H1 (cell line): Measurements from ENCODE around the gene PIWIL1. TPM values are rescaled to one million over a fixed set of nuclear protein-coding genes. Genes with fewer than 3 reads are reported as not detected.

Experiments used
- CTCF ChIA-PET: fragments of 300-600 bp; sonication (Branson Sonifier 250); formaldehyde crosslinking; loops from one replicate; lab custom pipeline; 2021; ENCODE audit not compliant: partially characterized antibody; lab: Charles Lee
- POLR2A ChIA-PET: fragments of 300-600 bp; sonication (Branson Sonifier 250); formaldehyde crosslinking; loops from one replicate; lab custom pipeline; 2021; ENCODE audit warnings: inconsistent platforms; ENCODE audit not compliant: partially characterized antibody; lab: Charles Lee
- DNase-seq, 2 experiments: peaks; one replicate each; pipeline versions ENCODE4 v3.0.0 to v3.0.0-alpha.2; 2010 to 2022; ENCODE audit warnings: low spot score in 2 of 2, low read depth in 1 of 2, mixed read lengths in 1 of 2
- FAIRE-seq: peaks from 2 replicates; lab custom pipeline; 2011; peaks lifted over from hg19 to GRCh38; lab: Jason Lieb, UNC
- H2AFZ ChIP-seq: 2 replicates; pipeline ENCODE4 v1.8.1; 2012; ENCODE audit warnings: low read length, inconsistent platforms
- H2AK5ac ChIP-seq: 2 replicates; pipeline ENCODE4 v1.6.1; 2013; ENCODE audit warnings: low read depth, low read length
- H2BK120ac ChIP-seq: replicated peaks from 2 replicates; pipeline ENCODE3; 2013; ENCODE audit warnings: low read depth, low read length, inconsistent platforms
- H2BK12ac ChIP-seq: 2 replicates; pipeline ENCODE4 v1.6.1; 2013; ENCODE audit warnings: low read depth, low read length
- H2BK15ac ChIP-seq: 2 replicates; pipeline ENCODE4 v1.6.1; 2013; ENCODE audit warnings: low read length
- H2BK20ac ChIP-seq: 2 replicates; pipeline ENCODE4 v1.6.1; 2013; ENCODE audit warnings: low read length
- H2BK5ac ChIP-seq: 2 replicates; pipeline ENCODE4 v1.6.1; 2013; ENCODE audit warnings: low read depth, low read length
- H3K14ac ChIP-seq: 2 replicates; pipeline ENCODE4 v1.6.1; 2013; ENCODE audit warnings: inconsistent platforms; ENCODE audit not compliant: insufficient read length
- H3K18ac ChIP-seq: 2 replicates; pipeline ENCODE4 v1.6.1; 2013; ENCODE audit warnings: low read length; ENCODE audit errors: extremely low read depth
- H3K23ac ChIP-seq: 2 replicates; pipeline ENCODE4 v1.6.1; 2013; ENCODE audit warnings: inconsistent platforms; ENCODE audit not compliant: insufficient read length
- H3K23me2 ChIP-seq: 2 replicates; pipeline ENCODE4 v1.6.1; 2013; ENCODE audit warnings: low read depth, low read length
- H3K27ac ChIP-seq: 2 replicates; pipeline ENCODE4 v1.6.1; 2011; ENCODE audit warnings: low read depth, low read length, inconsistent platforms
- H3K27me3 ChIP-seq, 4 experiments: replicated peaks in 1 of 4; 1 replicate in 1 of 4; 2 replicates in 3 of 4; pipeline versions ENCODE4 v1.6.1 to v1.8.1; 2011 to 2013; ENCODE audit warnings: low read length in 3 of 4, mild to moderate bottlenecking in 3 of 4, inconsistent platforms in 2 of 4, mixed read lengths in 2 of 4, moderate library complexity in 1 of 4; ENCODE audit not compliant: control insufficient read depth in 3 of 4, insufficient read depth in 3 of 4; ENCODE audit errors: extremely low read depth in 1 of 4
- H3K36me3 ChIP-seq, 4 experiments: 2 replicates each; pipeline versions ENCODE4 v1.6.1 to v1.8.1; 2011 to 2013; ENCODE audit warnings: mild to moderate bottlenecking in 4 of 4, low read length in 3 of 4, moderate library complexity in 2 of 4, control low read depth in 1 of 4, inconsistent platforms in 1 of 4; ENCODE audit not compliant: insufficient read depth in 4 of 4, control insufficient read depth in 2 of 4
- H3K4ac ChIP-seq: replicated peaks from 2 replicates; pipeline ENCODE3; 2013; ENCODE audit warnings: low read length, low read depth, mixed read lengths, inconsistent platforms; ENCODE audit not compliant: insufficient read length
- H3K4me1 ChIP-seq, 4 experiments: replicated peaks in 1 of 4; 1 replicate in 1 of 4; 2 replicates in 3 of 4; pipeline versions ENCODE4 v1.6.1 to v1.8.1; 2011 to 2013; ENCODE audit warnings: low read length in 3 of 4, inconsistent platforms in 2 of 4, mixed read lengths in 1 of 4; ENCODE audit not compliant: insufficient read depth in 4 of 4, control insufficient read depth in 3 of 4
- H3K4me2 ChIP-seq, 2 experiments: 2 replicates each; pipeline versions ENCODE4 v1.6.1 to v1.8.1; 2011 to 2013; ENCODE audit warnings: low read depth in 2 of 2, low read length in 2 of 2, control low read depth in 1 of 2, inconsistent platforms in 1 of 2, mild to moderate bottlenecking in 1 of 2; ENCODE audit not compliant: insufficient read depth in 1 of 2
- H3K4me3 ChIP-seq, 4 experiments: fragments of 200-600, 300-600 bp in 1 of 4; sonication (generic), shearing (Covaris generic), sonication (Bioruptor Twin) in 1 of 4; 2 replicates each; pipeline versions ENCODE4 v1.5.1 to v1.8.1; 2011 to 2016; ENCODE audit warnings: low read length in 4 of 4, low read depth in 3 of 4, control low read depth in 2 of 4, inconsistent platforms in 2 of 4, mild to moderate bottlenecking in 2 of 4, mixed read lengths in 1 of 4, moderate library complexity in 1 of 4; ENCODE audit not compliant: insufficient read depth in 2 of 4; ENCODE audit errors: extremely low read depth in 1 of 4
- H3K56ac ChIP-seq: replicated peaks from 2 replicates; pipeline ENCODE3; 2013; ENCODE audit warnings: low read depth, mild to moderate bottlenecking, mixed read lengths, low read length, inconsistent platforms; ENCODE audit not compliant: insufficient read length
- H3K79me1 ChIP-seq: 2 replicates; pipeline ENCODE4 v1.6.1; 2013; ENCODE audit warnings: low read depth, low read length, control low read depth
- H3K79me2 ChIP-seq, 2 experiments: 2 replicates each; pipeline versions ENCODE4 v1.6.1 to v1.8.1; 2012 to 2013; ENCODE audit warnings: low read length in 2 of 2, mild to moderate bottlenecking in 2 of 2, inconsistent platforms in 1 of 2; ENCODE audit not compliant: insufficient read depth in 2 of 2, control insufficient read depth in 1 of 2
- H3K9ac ChIP-seq, 4 experiments: replicated peaks in 1 of 4; 1 replicate in 1 of 4; 2 replicates in 3 of 4; pipeline versions ENCODE4 v1.6.1 to v1.8.1; 2011 to 2013; ENCODE audit warnings: low read depth in 3 of 4, low read length in 3 of 4, control low read depth in 2 of 4, mild to moderate bottlenecking in 2 of 4, moderate library complexity in 2 of 4, inconsistent platforms in 1 of 4; ENCODE audit errors: extremely low read depth in 1 of 4
- H3K9me3 ChIP-seq, 2 experiments: 2 replicates each; pipeline versions ENCODE4 v1.6.1 to v1.8.1; 2012 to 2013; ENCODE audit warnings: mild to moderate bottlenecking in 2 of 2, moderate library complexity in 2 of 2, control low read depth in 1 of 2, inconsistent platforms in 1 of 2, low read depth in 1 of 2, low read length in 1 of 2, mixed read lengths in 1 of 2; ENCODE audit not compliant: insufficient read depth in 2 of 2
- H4K20me1 ChIP-seq, 2 experiments: replicated peaks in 1 of 2; 2 replicates each; pipeline versions ENCODE3 to v1.8.1; 2011 to 2013; ENCODE audit warnings: inconsistent platforms in 2 of 2, low read length in 2 of 2, mild to moderate bottlenecking in 1 of 2; ENCODE audit not compliant: insufficient read depth in 2 of 2, control insufficient read depth in 1 of 2
- H4K5ac ChIP-seq: 2 replicates; pipeline ENCODE4 v1.6.1; 2013; ENCODE audit warnings: low read length, low read depth, mixed read lengths, inconsistent platforms; ENCODE audit not compliant: insufficient read length
- H4K8ac ChIP-seq: 2 replicates; pipeline ENCODE4 v1.8.0; 2013; ENCODE audit warnings: mild to moderate bottlenecking, moderate library complexity, low read length, inconsistent platforms; ENCODE audit not compliant: insufficient read depth; ENCODE audit errors: extremely low read depth
- H4K91ac ChIP-seq: replicated peaks from 2 replicates; pipeline ENCODE3; 2013; ENCODE audit warnings: low read length, mixed read lengths, inconsistent platforms; ENCODE audit not compliant: insufficient read length
- BACH1 ChIP-seq: IDR thresholded peaks from 2 replicates; pipeline ENCODE4 v1.6.1; 2012; ENCODE audit warnings: low read length, improper control_type of control experiment
- CBX5 ChIP-seq: fragments of 300-800, 300-1000 bp; sonication (generic); IDR thresholded peaks from 2 replicates; pipeline ENCODE4 v1.7.1; 2016; ENCODE audit warnings: antibody characterized with exemption, low read length, low read depth
- CHD1 ChIP-seq: IDR thresholded peaks from 2 replicates; pipeline ENCODE4 v1.6.1; 2012; ENCODE audit warnings: low read depth, low read length, improper control_type of control experiment
- CHD2 ChIP-seq: IDR thresholded peaks from 2 replicates; pipeline ENCODE4 v1.6.1; 2012; ENCODE audit warnings: low read length, improper control_type of control experiment
- CTCF ChIP-seq, 3 experiments: IDR thresholded peaks; 1 replicate in 2 of 3; 2 replicates in 1 of 3; pipeline versions ENCODE4 v1.5.1 to v1.6.1; 2011; ENCODE audit warnings: low read length in 3 of 3, mild to moderate bottlenecking in 3 of 3, inconsistent platforms in 2 of 3, low read depth in 1 of 3, moderate library complexity in 1 of 3; ENCODE audit not compliant: insufficient read depth in 1 of 3; ENCODE audit errors: control extremely low read depth in 1 of 3
- GABPA ChIP-seq: IDR thresholded peaks from 2 replicates; pipeline ENCODE4 v1.6.1; 2011; ENCODE audit warnings: mild to moderate bottlenecking, low read length, moderate library complexity, borderline replicate concordance; ENCODE audit not compliant: insufficient read depth
- NRF1 ChIP-seq: IDR thresholded peaks from 2 replicates; pipeline ENCODE4 v1.6.1; 2011; ENCODE audit warnings: mild to moderate bottlenecking, low read depth, low read length, improper control_type of control experiment
- POU5F1 ChIP-seq: IDR thresholded peaks from 2 replicates; pipeline ENCODE4 v1.6.1; 2011; ENCODE audit warnings: low read depth, mild to moderate bottlenecking, low read length, moderate library complexity
- SIN3A ChIP-seq, 2 experiments: IDR thresholded peaks in 1 of 2; conservative IDR thresholded peaks in 1 of 2; 2 replicates each; pipeline ENCODE4 v1.6.1; 2011 to 2012; ENCODE audit warnings: low read length in 2 of 2, improper control_type of control experiment in 1 of 2, low read depth in 1 of 2, mild to moderate bottlenecking in 1 of 2
- SIRT6 ChIP-seq: IDR thresholded peaks from one replicate; pipeline ENCODE4 v1.7.1; 2012; ENCODE audit warnings: low read length, inconsistent platforms
- SRF ChIP-seq: IDR thresholded peaks from 2 replicates; pipeline ENCODE4 v1.6.1; 2011; ENCODE audit warnings: mild to moderate bottlenecking, low read depth, low read length, moderate library complexity
- TBP ChIP-seq: IDR thresholded peaks from 2 replicates; pipeline ENCODE4 v1.6.1; 2011; ENCODE audit warnings: low read depth, low read length, improper control_type of control experiment
- WGBS, 2 experiments: shearing (Covaris generic) in 1 of 2; methylation state at CpG; one replicate each; pipeline versions ENCODE4 v1.1.6 to v1.1.7; 2013 to 2015; ENCODE audit warnings: low lambda C conversion rate in 2 of 2, mixed read lengths in 2 of 2, inconsistent platforms in 1 of 2, low coverage in 1 of 2, missing lambda C conversion rate in 1 of 2; ENCODE audit not compliant: insufficient replicate concordance in 2 of 2, insufficient coverage in 1 of 2, insufficient read length in 1 of 2; ENCODE audit errors: extremely low coverage in 1 of 2, missing lambda C conversion rate in 1 of 2; 5-methylcytosine and 5-hydroxymethylcytosine counted together
- polyA plus RNA-seq, 7 experiments: library from polyadenylated mRNA; depleted of rRNA in 3 of 7; stranded (reverse) in 5 of 7; unstranded in 2 of 7; fragments of >200 nt in 5 of 7; fragments of 200-250 nt in 2 of 7; gene quantifications; 1 replicate in 5 of 7; 2 replicates in 1 of 7; 4 replicates in 1 of 7; pipeline versions ENCODE4 v1.2.1 to v1.2.3, GENCODE V29; 2011 to 2013; ENCODE audit warnings: missing spikeins in 2 of 7, mixed read lengths in 2 of 7
- total RNA-seq: library from RNA; stranded (reverse); fragmentation: NEBNext Ultra II Directional; extraction: Animal tissue kit (Norgen Biotek cat#: 25700); gene quantifications from 2 replicates; pipeline ENCODE4 v1.2.1, GENCODE V29; 2021

Gene PIWIL1
- total and polyA plus RNA-seq, 2 of the 8 experiments (the other 6 are each of a cell fraction or from before 2014, with no cell fraction given), result not detected

- H2BK5ac ChIP-seq, result no peak overlapping the region
- H2BK20ac ChIP-seq, result no peak overlapping the region
- H2BK120ac ChIP-seq, result no peak overlapping the region
- no peak overlapping the region for H3K56ac ChIP-seq
- H3K4me3 ChIP-seq, result no peak overlapping the region
- FAIRE-seq, result no peak
- 85% methylated on average over 6 of the region's 6 CpGs; no CpG with 5 or more reads in 1 of the 2 experiments for WGBS, 2 experiments
- H3K23ac ChIP-seq, result no peak overlapping the region
- no peaks in the 10 kb centered on the region for H3K79me1 ChIP-seq
- 0 out of 2 replicates have a peak overlapping the region, but pooled peaks have one; percentile 29 for H2BK15ac ChIP-seq
- DNase-seq, result peak in 1 of 2 experiments; percentile 22
- H4K8ac ChIP-seq, result no peak overlapping the region
- no peak overlapping the region for H3K4me2 ChIP-seq
- no peak overlapping the region for H2AK5ac ChIP-seq
- CTCF ChIA-PET, result interaction anchor here (1.2 kb wide), 2 partner anchors 331 to 408 kb away, joined by 3 read pairs; no protein-coding TSS in a partner anchor
- H3K9ac ChIP-seq, result no peak overlapping the region
- H4K20me1 ChIP-seq, result no peaks in the 10 kb centered on the region
- no peak overlapping the region for H3K27ac ChIP-seq
- H3K27me3 ChIP-seq, result no peaks in the 10 kb centered on the region
- H4K91ac ChIP-seq, result no peak overlapping the region
- H3K14ac ChIP-seq, result no peak overlapping the region
- H4K5ac ChIP-seq, result no peak overlapping the region
- no peaks in the 10 kb centered on the region for H3K79me2 ChIP-seq
- H3K4ac ChIP-seq, result no peak overlapping the region
- POLR2A ChIA-PET, result no interaction called here
- H2BK12ac ChIP-seq, result no peak overlapping the region
- no peak overlapping the region for H2AFZ ChIP-seq
- no peaks in the 10 kb centered on the region for H3K36me3 ChIP-seq
- peaks cover 0 to 2% (median 0%) of the 10 kb centered on the region in 4 experiments; a peak in 1 of 7 replicates for H3K4me1 ChIP-seq
- H3K23me2 ChIP-seq, result no peaks in the 10 kb centered on the region; the same call in 1 of the 2 replicates
- H3K18ac ChIP-seq, result no peak overlapping the region
- H3K9me3 ChIP-seq, result no peaks in the 10 kb centered on the region
- TF ChIP-seq NRF1 (no peak), TBP (no peak), GABPA (no peak), SIN3A (conservative IDR thresholded peaks at IDR 0.05 in 1 of 2, IDR thresholded peaks at IDR 0.05 in 1 of 2; ENCODE audit: low read depth in 1 of 2, low read length in 2 of 2) (no peak), CBX5 (no peak), CHD1 (no peak), SRF (no peak), CTCF (IDR thresholded peaks at IDR 0.05; ENCODE audit: control extremely low read depth in 1 of 3, insufficient read depth in 1 of 3, low read depth in 1 of 3, low read length in 3 of 3) (no peak), SIRT6 (no peak), POU5F1 (no peak), BACH1 (no peak), CHD2 (no peak)
Observed at GRCh38 chr12:130421896-130422295, 84.2 kb downstream of the PIWIL1 start.
